ENCODE data around the gene ATAT1.

GRCh38 chr6:30617565-30618269, 9.0 kb upstream of the ATAT1 start, which contains the start of gene MRPS18B:
- no peak for TF ChIP-seq CTCF (IDR thresholded peaks at IDR 0.05 in 2 of 3, conservative IDR thresholded peaks at IDR 0.05 in 1 of 3; ENCODE audit: control insufficient read depth in 2 of 3, extremely low read depth in 1 of 3, insufficient read depth in 1 of 3, low read depth in 3 of 3, low read length in 3 of 3)
- TF ChIP-seq STAT3 (IDR thresholded peaks at IDR 0.05; ENCODE audit: low read depth, low read length) = no peak
- TF ChIP-seq YY1 (IDR thresholded peaks at IDR 0.05; ENCODE audit: low read depth, low read length) = peak; percentile 99

All from GM12878 (cell line).